Ramos (cell line): ENCODE results near the gene CYBRD1.

ENCODE experiments used
- in situ Hi-C: fragments of 300-500 bp; cut with MboI; formaldehyde crosslinking; loops from one replicate; pipeline ENCODE4 v1.14.3; 2022; ENCODE audit warnings: low sequenced_read_pairs; ENCODE audit not compliant: unreplicated experiment

Gene CYBRD1

DNA sequence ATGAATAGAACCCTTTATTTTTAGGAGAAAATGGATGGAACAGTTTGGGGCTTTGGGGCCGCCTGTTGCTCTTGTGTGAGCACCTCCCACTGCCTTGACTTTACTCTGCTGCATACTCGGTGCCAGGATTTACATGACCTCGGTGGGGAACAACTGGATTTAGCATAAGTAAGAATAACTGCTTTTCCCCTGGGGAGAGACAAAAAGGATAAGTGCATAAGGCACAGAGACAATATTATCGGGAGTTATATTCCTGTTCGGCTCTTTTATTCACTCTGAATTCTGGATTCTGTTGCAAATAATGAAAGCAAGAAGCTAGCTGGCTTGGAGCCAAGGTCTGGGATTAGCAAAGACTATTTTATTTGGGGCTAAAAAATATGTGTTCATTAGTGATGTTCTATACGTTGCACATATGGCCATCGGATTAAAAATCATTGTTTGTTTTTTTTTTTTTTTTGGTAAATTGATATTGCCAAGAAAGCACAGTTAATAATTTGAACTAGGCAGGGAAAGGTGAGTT is 69.8 kb downstream of the CYBRD1 start:
- in situ Hi-C loops = loop anchor here (10.0 kb wide), 2 partner anchors 513 to 873 kb away; partner anchors contain the start of gene DLX2

- in situ Hi-C loops = loop anchor here (10.0 kb wide), 2 partner anchors 509 to 869 kb away; partner anchors contain the start of gene DLX2
These were observed 73.2 kb downstream of the CYBRD1 start for GRCh38 chr2:171595456-171595855.

DNA sequence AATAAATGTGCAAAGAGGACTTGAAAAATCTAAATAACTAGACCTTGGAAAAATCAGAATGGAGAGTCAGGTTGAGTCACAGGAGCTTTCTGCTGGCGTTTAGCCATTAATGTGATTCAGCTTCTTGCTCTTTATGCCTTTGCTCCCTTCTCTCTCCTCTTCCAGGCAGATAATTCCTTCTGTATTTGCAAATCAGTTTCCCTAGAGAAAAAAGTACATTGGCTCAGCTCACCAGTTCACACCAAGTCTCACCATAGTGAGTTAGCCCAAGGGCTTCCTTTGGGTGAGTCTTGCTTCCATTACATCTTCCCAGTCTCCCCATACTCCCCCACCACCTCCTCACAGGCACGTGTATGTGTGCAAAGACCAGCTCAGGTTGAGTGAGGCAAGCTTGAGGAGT is 73.6 kb downstream of the CYBRD1 start:
- in situ Hi-C loops = loop anchor here (10.0 kb wide), 2 partner anchors 509 to 869 kb away; partner anchors contain the start of gene DLX2

- in situ Hi-C loops = loop anchor here (10.0 kb wide), 2 partner anchors 506 to 866 kb away; partner anchors contain the start of gene DLX2
These were observed 76.5 kb downstream of the CYBRD1 start for GRCh38 chr2:171598713-171599319.

DNA sequence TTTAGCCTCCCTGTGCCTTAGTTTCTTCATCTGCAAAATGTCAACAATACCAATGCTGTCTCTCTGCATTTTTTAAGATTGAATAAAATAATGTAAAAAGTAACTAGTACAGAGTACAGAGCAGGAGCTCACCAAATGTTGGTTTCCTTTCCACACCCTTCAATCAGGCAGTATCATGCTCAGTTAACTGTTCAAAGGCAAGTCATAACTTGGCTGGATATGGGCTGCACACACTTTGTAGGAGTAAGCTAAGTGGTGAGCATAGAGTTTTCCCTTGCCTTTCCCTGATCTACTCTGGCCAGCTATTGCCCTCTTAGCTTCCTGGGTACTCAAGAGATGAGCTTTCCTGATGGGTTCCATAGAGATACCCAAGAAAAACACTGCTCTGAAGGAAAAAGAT is 77.9 kb downstream of the CYBRD1 start:
- in situ Hi-C loops = no loop called here

DNA sequence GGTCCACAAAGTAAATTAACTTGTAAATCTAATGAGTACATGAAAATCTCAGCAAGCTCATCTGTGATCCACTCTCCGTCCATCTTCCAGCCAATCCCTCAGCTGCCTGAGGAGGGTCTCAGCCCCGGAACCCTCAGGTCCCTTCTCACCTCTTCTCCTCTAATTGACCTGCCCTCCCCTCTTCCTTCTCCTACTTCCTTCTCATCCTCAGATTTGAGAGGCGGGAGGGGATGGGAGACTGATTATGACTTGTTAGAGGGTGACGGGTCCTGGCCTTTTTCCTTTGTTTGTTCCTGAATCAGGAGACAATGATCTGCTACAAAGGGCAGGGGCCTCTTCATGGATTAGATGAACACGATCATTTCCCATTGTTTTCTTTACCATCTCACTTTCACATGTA is 80.1 kb downstream of the CYBRD1 start:
- in situ Hi-C loops = no loop called here
